CD14-positive monocyte (primary cell): ENCODE data around the gene ZMYM1. TPM values are rescaled to one million over a fixed set of nuclear protein-coding genes. Genes with fewer than 3 reads are reported as not detected.
"Not testable (repeated sequence)": the region's sequence is repeated elsewhere in the genome, so short reads cannot be mapped to it uniquely, and the experiment has no call there.

Experiments
- DNase-seq, 3 donors: peaks; one replicate each; pipeline ENCODE4 v3.0.0-alpha.2; 2011 to 2022
- H2AFZ ChIP-seq: 2 replicates; pipeline ENCODE4 v1.6.0; 2012; ENCODE audit warnings: mild to moderate bottlenecking, low read depth, low read length, inconsistent platforms; ENCODE audit not compliant: insufficient read depth, poor library complexity, severe bottlenecking
- H3K27ac ChIP-seq, 2 donors: 1 replicate in 1 of 2; 2 replicates in 1 of 2; pipeline ENCODE4 v1.5.1; 2012 to 2013; ENCODE audit warnings: low read length in 2 of 2, control low read depth in 1 of 2, inconsistent platforms in 1 of 2, low read depth in 1 of 2, mild to moderate bottlenecking in 1 of 2
- H3K27me3 ChIP-seq, 2 donors: one replicate each; pipeline versions ENCODE4 v1.6.0 to v1.6.1; 2011 to 2013; ENCODE audit warnings: low read length in 2 of 2; ENCODE audit not compliant: control insufficient read depth in 2 of 2, insufficient read depth in 2 of 2
- H3K36me3 ChIP-seq, 2 donors: replicated peaks in 1 of 2; 1 replicate in 1 of 2; 2 replicates in 1 of 2; pipeline versions ENCODE4 v1.5.1 to v1.6.1; 2012 to 2013; ENCODE audit warnings: low read length in 2 of 2, control low read depth in 1 of 2, inconsistent platforms in 1 of 2, mild to moderate bottlenecking in 1 of 2; ENCODE audit not compliant: insufficient read depth in 2 of 2, control insufficient read depth in 1 of 2
- H3K4me1 ChIP-seq, 2 donors: 1 replicate in 1 of 2; 2 replicates in 1 of 2; pipeline versions ENCODE4 v1.5.1 to v1.6.1; 2012 to 2013; ENCODE audit warnings: low read length in 2 of 2, control low read depth in 1 of 2, inconsistent platforms in 1 of 2, mild to moderate bottlenecking in 1 of 2, moderate library complexity in 1 of 2; ENCODE audit not compliant: insufficient read depth in 2 of 2, control insufficient read depth in 1 of 2
- H3K4me2 ChIP-seq: replicated peaks from 2 replicates; pipeline ENCODE3; 2012; ENCODE audit warnings: low read length, moderate library complexity, mild to moderate bottlenecking; ENCODE audit not compliant: poor library complexity, severe bottlenecking; ENCODE audit errors: extremely low read depth
- H3K4me3 ChIP-seq, 3 experiments: fragments of 200-600 bp in 1 of 3; sonication (generic) in 1 of 3; replicated peaks in 1 of 3; 1 replicate in 2 of 3; 2 replicates in 1 of 3; pipeline ENCODE4 v1.5.1; 2011 to 2013; ENCODE audit warnings: low read length in 3 of 3, mild to moderate bottlenecking in 3 of 3, control low read depth in 2 of 3, low read depth in 2 of 3, inconsistent platforms in 1 of 3, moderate library complexity in 1 of 3
- H3K79me2 ChIP-seq: 2 replicates; pipeline ENCODE4 v1.6.0; 2012; ENCODE audit warnings: mild to moderate bottlenecking, control low read depth, inconsistent platforms, low read length, moderate library complexity; ENCODE audit not compliant: insufficient read depth
- H3K9ac ChIP-seq: 2 replicates; pipeline ENCODE4 v1.6.0; 2017; ENCODE audit warnings: low read length, mild to moderate bottlenecking; ENCODE audit not compliant: insufficient read depth, poor library complexity, severe bottlenecking
- H3K9me3 ChIP-seq, 2 donors: replicated peaks in 1 of 2; 1 replicate in 1 of 2; 2 replicates in 1 of 2; pipeline versions ENCODE4 v1.5.1 to v1.6.1; 2012 to 2013; ENCODE audit warnings: low read length in 2 of 2, control low read depth in 1 of 2; ENCODE audit not compliant: control insufficient read depth in 1 of 2, insufficient read depth in 1 of 2
- H4K20me1 ChIP-seq: 2 replicates; pipeline ENCODE4 v1.6.0; 2012; ENCODE audit warnings: mild to moderate bottlenecking, low read length, control low read depth, moderate library complexity; ENCODE audit not compliant: insufficient read depth
- H3K27ac Mint-ChIP-seq, 7 donors: one replicate each; pipeline ENCODE4 v1.8.0; 2020; ENCODE audit warnings: mild to moderate bottlenecking in 7 of 7, mixed read lengths in 7 of 7, moderate library complexity in 6 of 7, inconsistent platforms in 2 of 7
- H3K27me3 Mint-ChIP-seq, 3 donors: one replicate each; pipeline ENCODE4 v1.8.0; 2021 to 2022; ENCODE audit warnings: low read depth in 3 of 3, mild to moderate bottlenecking in 3 of 3, mixed read lengths in 3 of 3, moderate library complexity in 3 of 3, inconsistent platforms in 1 of 3
- H3K36me3 Mint-ChIP-seq, 2 donors: one replicate each; pipeline ENCODE4 v1.8.0; 2020; ENCODE audit warnings: mixed read lengths in 2 of 2, inconsistent platforms in 1 of 2, mild to moderate bottlenecking in 1 of 2
- H3K4me1 Mint-ChIP-seq: one replicate; pipeline ENCODE4 v1.8.0; 2020; ENCODE audit warnings: mild to moderate bottlenecking, mixed read lengths
- H3K4me3 Mint-ChIP-seq, 2 donors: one replicate each; pipeline ENCODE4 v1.8.0; 2020; ENCODE audit warnings: mild to moderate bottlenecking in 2 of 2, mixed read lengths in 2 of 2, moderate library complexity in 1 of 2
- H3K9me3 Mint-ChIP-seq, 7 donors: one replicate each; pipeline ENCODE4 v1.8.0; 2020 to 2022; ENCODE audit warnings: mixed read lengths in 7 of 7, mild to moderate bottlenecking in 6 of 7, moderate library complexity in 6 of 7, inconsistent platforms in 2 of 7
- CTCF ChIP-seq: fragments of 200-600 bp; IDR thresholded peaks from one replicate; pipeline ENCODE4 v1.8.0; 2022; ENCODE audit warnings: antibody characterized with exemption, mild to moderate bottlenecking
- WGBS: methylation state at CpG from one replicate; pipeline ENCODE4 v1.1.5; 2013; ENCODE audit warnings: missing lambda C conversion rate; ENCODE audit not compliant: insufficient coverage; 5-methylcytosine and 5-hydroxymethylcytosine counted together
- intact Hi-C, 2 donors: fragments of 100-400 bp; cut with micrococcal nuclease; formaldehyde crosslinking; loops; one replicate each; pipeline versions ENCODE4 v1.15.0 to v1.15.1; 2023
- polyA plus RNA-seq, 3 donors: library from polyadenylated mRNA; depleted of rRNA in 1 of 3; unstranded in 2 of 3; stranded (reverse) in 1 of 3; fragments of 300-500 nt in 2 of 3; fragments of >200 nt in 1 of 3; fragmentation: Illumina TruSeq in 2 of 3; gene quantifications; 1 replicate in 2 of 3; 2 replicates in 1 of 3; pipeline ENCODE4 v1.2.3, GENCODE V29; 2012 to 2021

ZMYM1 gene
- polyA plus RNA-seq, 3 donors: 3.4 to 6.1 (median 4.5) TPM

- Mint-ChIP-seq H3K9me3 (peaks cover 0 to 8% (median 6%) of the 10 kb centered on the region in 7 donors), H3K27ac (no peak overlapping the region), H3K4me1 (no peaks in the 10 kb centered on the region), H3K27me3 (peaks cover 4 to 6% (median 5%) of the 10 kb centered on the region in 3 donors), H3K4me3 (no peak overlapping the region), H3K36me3 (no peaks in the 10 kb centered on the region)
- WGBS: 100% methylated on average over 3 of the region's 3 CpGs
- no peaks in the 10 kb centered on the region for H3K79me2 ChIP-seq
- intact Hi-C loops: no loop called here
- no peaks in the 10 kb centered on the region for H4K20me1 ChIP-seq
- no peaks in the 10 kb centered on the region for H3K27me3 ChIP-seq
- no peak for TF ChIP-seq CTCF
- no peak overlapping the region for H3K27ac ChIP-seq
- H3K36me3 ChIP-seq: no peaks in the 10 kb centered on the region
- no peak overlapping the region for H2AFZ ChIP-seq
- DNase-seq: no peak
- H3K4me1 ChIP-seq: no peaks in the 10 kb centered on the region
- H3K9ac ChIP-seq: no peak overlapping the region
- H3K9me3 ChIP-seq: no peaks in the 10 kb centered on the region
- H3K4me3 ChIP-seq: no peak overlapping the region
- H3K4me2 ChIP-seq: no peak overlapping the region
Measured at GRCh38 chr1:35053433-35053832, 25.8 kb upstream of the ZMYM1 start.

- H3K27ac ChIP-seq, H3K4me1 ChIP-seq, H3K4me3 ChIP-seq, H3K4me2 ChIP-seq, H3K27me3 ChIP-seq, H3K79me2 ChIP-seq, H3K27ac Mint-ChIP-seq, H4K20me1 ChIP-seq, H3K36me3 ChIP-seq, H3K27me3 Mint-ChIP-seq, H2AFZ ChIP-seq, H3K9ac ChIP-seq, H3K36me3 Mint-ChIP-seq, DNase-seq, intact Hi-C loops, H3K4me1 Mint-ChIP-seq, H3K9me3 ChIP-seq, H3K9me3 Mint-ChIP-seq, H3K4me3 Mint-ChIP-seq: not testable (repeated sequence)
- WGBS: no CpG with 5 or more reads among the region's 3 CpGs
Measured at GRCh38 chr1:35054282-35054681, 24.9 kb upstream of the ZMYM1 start.

- H3K27ac ChIP-seq, DNase-seq, H3K36me3 Mint-ChIP-seq, H2AFZ ChIP-seq, H3K4me2 ChIP-seq, H3K79me2 ChIP-seq, H3K27ac Mint-ChIP-seq, H3K4me3 ChIP-seq, H3K27me3 Mint-ChIP-seq, H3K9ac ChIP-seq, H4K20me1 ChIP-seq, intact Hi-C loops, H3K9me3 ChIP-seq, H3K27me3 ChIP-seq, H3K36me3 ChIP-seq: not testable (repeated sequence)
- Mint-ChIP-seq H3K9me3 (peaks cover 3 to 16% (median 12%) of the 10 kb centered on the region in 7 donors), H3K4me1 (peaks cover 16% of the 10 kb centered on the region), H3K4me3 (peak overlapping the region in 1 of 2 donors; percentile 37)
- 100% methylated on average over 6 of the region's 7 CpGs for WGBS
- H3K4me1 ChIP-seq: peaks cover 10 to 11% of the 10 kb centered on the region in 2 donors
Measured at GRCh38 chr1:35058321-35058720, 20.9 kb upstream of the ZMYM1 start.
